Brain pericyte (primary cell): ENCODE data around the gene LRRC32.
"Not testable (repeated sequence)": the region's sequence is repeated elsewhere in the genome, so short reads cannot be mapped to it uniquely, and the experiment has no call there.

ENCODE experiments used
- DNase-seq: peaks from one replicate; pipeline ENCODE4 v3.0.0-alpha.2; 2012; ENCODE audit warnings: low read depth, low spot score

LRRC32 gene

GRCh38 chr11:76629116-76629852 lies 41.3 kb downstream of the LRRC32 start:
- DNase-seq, result no peak

GRCh38 chr11:76628408-76628947 lies 42.1 kb downstream of the LRRC32 start:
- DNase-seq, result no peak

GRCh38 chr11:76627606-76628005 lies 42.9 kb downstream of the LRRC32 start:
- DNase-seq, result no peak

- no peak for DNase-seq
Measured at GRCh38 chr11:76626921-76627401, 43.6 kb downstream of the LRRC32 start.

DNA sequence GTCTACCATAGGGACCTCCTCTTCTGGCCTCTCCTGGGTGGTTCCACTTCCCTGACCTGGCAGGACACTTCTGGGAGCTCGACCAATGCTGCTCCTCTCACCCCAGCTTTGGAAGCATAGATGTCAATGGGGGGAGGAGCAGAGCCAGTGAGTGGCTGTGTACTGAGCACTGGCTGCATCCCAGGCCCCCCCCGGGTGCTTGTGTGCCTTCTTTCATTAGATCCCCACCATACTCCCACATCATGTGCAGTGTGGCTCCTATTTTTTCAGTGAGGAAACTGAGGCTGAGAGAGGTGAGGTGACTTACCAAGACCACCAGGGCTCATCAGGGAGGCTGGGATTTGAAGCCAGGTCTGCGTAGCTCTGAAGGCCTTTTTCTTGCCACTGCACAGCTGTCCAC lies 44.3 kb downstream of the LRRC32 start:
- no peak for DNase-seq

- DNase-seq, result no peak
Measured at GRCh38 chr11:76625472-76626186, 44.9 kb downstream of the LRRC32 start.

DNA sequence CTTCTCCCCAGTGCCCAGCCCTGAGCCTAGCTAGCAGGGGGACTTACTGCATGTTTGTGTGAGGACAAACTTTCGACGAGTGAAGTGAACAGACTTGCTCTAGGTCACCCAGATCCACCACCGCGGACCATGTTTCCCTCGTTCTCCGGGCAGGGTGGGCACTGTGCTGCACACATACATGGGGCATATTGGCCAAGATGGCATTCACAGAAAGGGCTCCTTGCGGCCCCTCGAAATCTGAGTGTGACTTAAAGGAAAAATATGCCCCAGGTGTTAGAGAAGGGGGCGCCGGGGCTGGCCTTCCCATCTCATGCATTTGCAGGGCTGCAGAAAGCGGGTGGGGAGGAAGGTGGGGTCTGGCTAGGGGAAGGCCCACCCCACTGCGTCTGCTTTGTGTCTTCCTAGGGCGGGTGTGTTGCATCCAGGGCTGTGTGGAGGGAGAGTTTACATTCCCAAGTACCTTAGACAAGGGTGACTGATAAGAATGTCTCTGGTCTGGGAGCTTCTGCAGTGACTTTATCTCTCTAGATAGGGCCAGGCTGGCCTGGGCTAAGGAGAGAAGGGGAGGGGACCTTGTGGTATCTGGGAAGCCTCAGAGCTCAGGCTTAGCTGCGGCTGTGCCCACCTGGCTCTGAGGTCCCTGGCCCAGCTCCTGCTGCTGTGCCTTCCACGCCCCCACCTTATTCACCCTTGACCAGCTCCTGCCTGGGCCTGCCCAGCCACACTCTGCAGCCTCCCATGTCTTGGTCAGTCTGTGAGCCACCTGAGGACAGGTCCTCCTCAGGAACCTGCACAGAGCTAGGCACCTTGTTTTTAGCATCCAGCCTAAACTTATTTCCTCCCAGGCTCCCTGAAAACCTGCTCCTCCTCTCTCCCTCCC lies 45.8 kb downstream of the LRRC32 start:
- no peak for DNase-seq

DNA sequence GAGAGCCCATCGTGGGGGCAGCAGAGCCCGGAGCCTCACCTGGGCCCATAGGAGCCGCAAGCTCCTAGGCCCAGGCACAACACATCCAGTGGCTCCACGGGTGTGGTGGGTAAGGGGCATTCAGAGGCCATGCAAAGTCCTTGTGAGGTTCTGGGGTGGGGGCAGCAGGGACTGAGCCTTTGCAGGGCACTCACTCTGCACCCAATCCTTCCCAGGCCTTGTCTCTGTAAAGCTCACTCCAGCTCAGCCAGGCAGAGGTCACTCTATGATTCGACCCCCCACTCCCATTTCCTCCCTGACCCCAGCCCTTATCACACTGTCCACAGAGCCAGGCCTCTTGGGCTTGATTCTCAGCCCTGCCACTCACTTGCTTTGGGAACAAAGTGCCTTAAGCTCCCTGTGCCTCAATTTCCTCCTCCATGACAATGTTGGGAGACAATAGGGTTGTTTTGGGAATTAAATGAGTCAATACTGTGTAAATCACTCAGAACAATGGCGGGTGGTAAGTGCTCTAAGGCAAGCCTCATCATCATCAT lies 46.6 kb downstream of the LRRC32 start:
- DNase-seq, result no peak

DNA sequence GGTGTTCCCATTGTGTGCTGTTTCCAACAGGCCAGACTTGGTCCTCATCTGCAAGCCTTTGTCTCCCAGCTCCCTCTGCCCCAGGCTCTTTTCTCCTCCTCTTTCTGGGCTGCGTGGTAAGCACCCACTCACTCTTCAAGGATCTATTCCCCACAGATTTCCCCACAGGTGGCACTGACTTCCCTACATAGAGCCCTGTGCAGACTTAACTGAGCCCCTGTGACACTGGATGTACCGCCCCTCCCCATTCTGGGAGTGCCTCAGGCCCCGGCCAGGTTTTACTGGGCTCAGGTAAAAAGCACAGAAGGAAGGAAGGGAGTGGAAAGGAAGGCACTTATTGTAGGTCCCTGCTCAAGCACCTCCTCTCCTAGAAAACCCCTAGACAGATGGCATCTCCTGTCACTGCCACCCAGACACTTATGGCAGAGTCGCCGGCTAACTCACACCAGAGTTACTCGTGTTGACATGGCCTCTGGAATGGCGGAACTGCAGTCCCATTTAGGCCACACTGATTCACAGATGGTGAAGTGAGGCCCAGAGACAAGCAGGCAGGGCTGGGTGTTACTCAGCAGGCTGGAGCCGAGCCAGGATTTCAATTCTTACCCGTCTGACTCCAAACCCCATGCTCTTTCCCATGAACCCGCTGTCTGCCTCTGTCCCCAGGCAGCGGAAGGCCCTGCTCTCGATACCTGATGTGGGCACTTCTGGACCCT lies 47.2 kb downstream of the LRRC32 start:
- no peak for DNase-seq

DNA sequence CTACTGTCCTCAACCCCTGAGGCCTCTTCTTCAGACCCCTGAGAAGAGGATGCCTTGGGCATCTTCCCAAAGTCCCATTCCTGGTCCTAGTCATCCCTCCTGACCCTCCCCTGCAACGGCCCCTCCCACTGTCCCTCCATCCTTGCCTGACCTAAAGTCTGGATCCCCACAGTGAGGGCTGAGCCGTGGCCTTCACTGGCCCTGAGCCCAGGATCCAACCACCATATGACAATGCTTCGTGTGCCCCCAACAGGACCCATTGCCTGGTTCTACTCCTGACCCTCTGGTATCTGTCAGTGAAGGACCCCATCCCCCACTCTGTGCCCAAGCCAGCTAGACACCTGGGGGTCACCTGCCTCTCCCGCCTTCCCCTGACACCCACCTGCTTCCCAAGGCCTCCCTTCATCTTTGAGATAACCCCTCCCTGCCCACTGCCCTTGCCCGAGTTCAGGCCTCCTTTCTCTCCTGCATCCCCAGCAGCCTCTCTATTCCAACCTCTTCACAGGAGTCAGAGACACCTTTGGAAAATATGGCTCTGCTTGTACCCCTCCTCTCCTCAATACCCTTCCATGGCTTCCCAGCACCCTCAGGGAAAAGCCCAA lies 48.0 kb downstream of the LRRC32 start:
- DNase-seq, result no peak

DNA sequence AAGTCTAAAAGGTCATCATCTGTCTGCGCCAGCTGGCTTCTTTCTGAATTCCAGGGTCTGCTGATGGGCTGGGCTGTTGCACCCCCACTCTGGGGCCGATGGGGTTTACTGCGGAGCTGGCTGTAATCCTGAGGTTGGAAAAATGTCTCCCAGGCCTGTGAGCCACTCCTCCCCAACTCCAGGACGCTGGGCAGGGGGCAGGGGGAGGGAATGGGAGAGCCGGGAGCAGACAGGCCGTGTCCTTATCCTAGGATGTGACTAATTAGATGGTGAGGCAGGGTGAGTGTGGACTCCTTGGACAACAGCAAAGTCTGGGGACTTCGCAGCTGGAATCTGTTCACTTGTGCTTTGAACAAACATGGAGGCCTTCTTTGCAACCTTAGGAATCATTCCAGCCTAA lies 48.7 kb downstream of the LRRC32 start:
- DNase-seq, result no peak

GRCh38 chr11:76621466-76621865 lies 49.1 kb downstream of the LRRC32 start:
- no peak for DNase-seq

DNA sequence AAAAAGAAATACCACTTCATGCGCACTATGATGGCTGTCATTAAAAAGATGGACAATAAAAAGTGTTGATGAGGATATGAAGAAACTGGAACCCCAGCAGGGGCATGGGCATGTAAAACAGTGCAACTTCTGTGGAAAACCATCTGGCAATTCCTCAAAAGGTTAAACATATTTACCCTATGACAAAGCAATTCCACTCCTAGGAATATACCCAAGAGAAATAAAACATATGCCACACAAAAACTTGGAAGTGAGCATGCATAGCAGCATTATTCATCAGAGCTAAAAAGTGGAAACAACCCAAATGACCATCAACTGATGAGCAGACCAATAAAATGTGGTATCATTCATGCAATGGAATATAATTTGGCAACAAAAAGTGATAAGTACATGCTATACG lies 50.1 kb downstream of the LRRC32 start:
- DNase-seq, result no peak

DNA sequence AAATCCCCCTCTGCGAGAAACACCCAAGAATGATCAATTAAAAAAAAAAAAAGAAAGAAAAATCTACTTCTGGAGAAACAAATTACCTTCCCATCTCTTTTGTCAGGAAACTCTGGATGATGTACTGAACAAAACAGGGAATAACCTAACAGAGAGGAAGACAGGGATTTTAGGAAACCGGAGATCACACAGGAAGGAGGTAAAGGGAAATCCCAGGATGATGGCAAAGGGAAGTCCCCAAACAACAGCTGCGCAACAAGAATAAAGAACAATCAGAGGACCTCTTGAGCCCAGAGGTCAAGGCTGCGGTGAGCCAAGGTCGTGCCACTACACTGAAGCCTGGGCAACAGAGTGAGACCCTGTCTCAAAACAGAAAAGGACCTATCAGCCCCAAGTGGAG lies 50.7 kb downstream of the LRRC32 start:
- DNase-seq, result not testable (repeated sequence)

DNA sequence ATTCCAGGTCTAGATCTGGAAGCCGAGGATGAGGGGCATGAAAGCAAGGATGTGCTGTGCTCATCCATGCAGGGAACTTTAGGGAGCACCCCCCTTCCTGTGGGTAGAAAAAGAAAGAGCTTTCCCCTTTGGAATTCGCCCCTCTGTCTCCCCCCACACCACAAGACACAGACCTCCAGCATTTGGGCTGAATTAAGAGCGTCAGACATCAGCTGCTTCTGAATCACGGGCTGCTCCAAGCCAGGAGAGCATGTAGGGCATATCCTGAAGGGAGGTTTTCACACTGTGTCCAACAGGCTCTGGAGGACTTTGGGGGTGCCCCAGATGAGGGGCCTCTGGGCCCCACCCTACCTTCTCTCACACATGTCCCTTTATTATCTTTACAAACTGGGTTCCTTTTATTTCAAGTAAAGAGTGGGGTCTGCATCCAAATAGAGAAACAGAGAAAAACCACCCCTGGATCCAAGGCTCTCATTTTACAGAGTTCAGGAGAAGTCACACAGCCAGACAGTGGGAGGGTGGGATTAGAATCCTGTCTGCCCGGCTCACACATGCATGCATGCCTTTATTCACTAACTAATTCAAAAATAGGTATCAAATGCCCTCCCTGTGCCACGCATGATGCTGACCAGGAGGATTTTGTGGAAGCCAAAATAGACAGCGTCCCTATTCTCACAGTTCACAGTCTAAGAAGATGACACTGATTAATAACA lies 52.8 kb downstream of the LRRC32 start:
- DNase-seq, result no peak

GRCh38 chr11:76616676-76617552 lies 53.6 kb downstream of the LRRC32 start:
- no peak for DNase-seq

DNA sequence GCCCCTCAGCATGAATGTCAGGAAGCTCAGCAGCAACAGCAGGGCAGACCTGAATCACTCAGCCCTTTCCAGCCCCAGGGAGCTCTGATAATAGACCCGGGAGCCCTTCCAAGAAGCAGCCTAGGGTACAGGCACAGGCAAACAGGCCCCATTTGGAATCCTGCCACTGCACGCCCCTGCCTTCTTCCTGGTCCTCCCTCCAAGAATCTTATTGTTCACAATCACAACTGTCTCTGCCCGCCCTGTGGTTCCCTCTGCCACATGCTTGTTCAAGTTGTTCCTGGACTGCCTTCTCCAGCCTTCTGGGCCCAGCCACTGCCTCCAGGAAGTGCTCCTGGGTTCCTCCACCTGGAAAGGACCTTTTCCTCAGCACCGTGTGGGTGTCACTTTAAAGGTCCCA lies 54.6 kb downstream of the LRRC32 start:
- DNase-seq, result no peak

GRCh38 chr11:76614471-76615179 lies 55.9 kb downstream of the LRRC32 start:
- no peak for DNase-seq
